H1 (cell line): ENCODE data around the gene CD72.

Experiments
- CREB1 ChIP-seq: IDR thresholded peaks from 2 replicates; pipeline ENCODE4 v1.6.1; 2012; ENCODE audit warnings: inconsistent platforms
- JUND ChIP-seq: IDR thresholded peaks from 2 replicates; pipeline ENCODE4 v1.6.1; 2011; ENCODE audit warnings: mild to moderate bottlenecking, improper control_type of control experiment, low read length
- NRF1 ChIP-seq: IDR thresholded peaks from 2 replicates; pipeline ENCODE4 v1.6.1; 2011; ENCODE audit warnings: mild to moderate bottlenecking, low read depth, low read length, improper control_type of control experiment
- PHF8 ChIP-seq: fragments of 200-600 bp; sonication (generic); conservative IDR thresholded peaks from 2 replicates; pipeline ENCODE4 v1.7.1; 2012; ENCODE audit warnings: low read depth, mild to moderate bottlenecking, inconsistent platforms, low read length, moderate library complexity
- SP1 ChIP-seq: IDR thresholded peaks from 2 replicates; pipeline ENCODE4 v1.6.1; 2011; ENCODE audit warnings: low read depth, low read length
- TF ChIP-seq, protein P1 (sequence below), 3 experiments: IDR thresholded peaks; 1 replicate in 2 of 3; 2 replicates in 1 of 3; pipeline versions ENCODE4 v1.5.1 to v1.6.1; 2011; ENCODE audit warnings: low read length in 3 of 3, mild to moderate bottlenecking in 3 of 3, inconsistent platforms in 2 of 3, low read depth in 1 of 3, moderate library complexity in 1 of 3; ENCODE audit not compliant: insufficient read depth in 1 of 3; ENCODE audit errors: control extremely low read depth in 1 of 3
- TF ChIP-seq, protein P2 (sequence below): fragments of 300-600 bp; sonication (generic); IDR thresholded peaks from 2 replicates; pipeline ENCODE4 v1.7.1; 2012; ENCODE audit warnings: low read length, moderate library complexity, mild to moderate bottlenecking, inconsistent platforms; ENCODE audit not compliant: insufficient replicate concordance

DNA sequence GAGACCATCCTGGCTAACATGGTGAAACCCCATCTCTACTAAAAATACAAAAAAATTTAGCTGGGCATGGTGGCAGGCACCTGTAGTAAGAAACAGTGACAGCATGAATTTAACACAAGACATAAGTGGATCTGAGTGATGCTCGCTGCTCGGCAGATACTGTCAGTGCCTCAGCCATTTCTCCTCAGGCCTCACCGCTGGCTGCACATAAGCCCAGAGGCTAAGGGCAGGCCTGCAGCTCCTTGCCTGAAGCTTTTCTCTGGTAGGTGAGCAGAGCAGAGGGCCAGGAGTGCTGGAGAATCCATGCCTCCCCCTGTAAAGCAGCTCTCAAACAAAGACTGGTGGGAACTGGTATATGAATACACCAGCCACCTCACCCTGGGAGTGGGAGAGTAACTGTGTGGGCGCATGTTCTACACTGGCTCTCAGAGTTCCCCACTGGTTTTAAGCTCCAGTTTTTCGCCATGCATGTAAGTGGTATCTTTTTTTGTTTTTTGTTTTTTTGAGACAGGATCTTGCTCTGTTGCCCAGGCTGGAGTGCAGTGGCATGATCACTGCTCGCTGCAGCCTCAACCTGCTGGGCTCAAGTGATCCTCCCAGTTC is 10.3 kb upstream of the CD72 start:
- TF ChIP-seq NRF1 (no peak), SP1 (no peak), JUND (no peak), PHF8 (no peak), CREB1 (no peak)
- TF ChIP-seq, protein P1, sequence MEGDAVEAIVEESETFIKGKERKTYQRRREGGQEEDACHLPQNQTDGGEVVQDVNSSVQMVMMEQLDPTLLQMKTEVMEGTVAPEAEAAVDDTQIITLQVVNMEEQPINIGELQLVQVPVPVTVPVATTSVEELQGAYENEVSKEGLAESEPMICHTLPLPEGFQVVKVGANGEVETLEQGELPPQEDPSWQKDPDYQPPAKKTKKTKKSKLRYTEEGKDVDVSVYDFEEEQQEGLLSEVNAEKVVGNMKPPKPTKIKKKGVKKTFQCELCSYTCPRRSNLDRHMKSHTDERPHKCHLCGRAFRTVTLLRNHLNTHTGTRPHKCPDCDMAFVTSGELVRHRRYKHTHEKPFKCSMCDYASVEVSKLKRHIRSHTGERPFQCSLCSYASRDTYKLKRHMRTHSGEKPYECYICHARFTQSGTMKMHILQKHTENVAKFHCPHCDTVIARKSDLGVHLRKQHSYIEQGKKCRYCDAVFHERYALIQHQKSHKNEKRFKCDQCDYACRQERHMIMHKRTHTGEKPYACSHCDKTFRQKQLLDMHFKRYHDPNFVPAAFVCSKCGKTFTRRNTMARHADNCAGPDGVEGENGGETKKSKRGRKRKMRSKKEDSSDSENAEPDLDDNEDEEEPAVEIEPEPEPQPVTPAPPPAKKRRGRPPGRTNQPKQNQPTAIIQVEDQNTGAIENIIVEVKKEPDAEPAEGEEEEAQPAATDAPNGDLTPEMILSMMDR (IDR thresholded peaks at IDR 0.05; ENCODE audit: control extremely low read depth in 1 of 3, insufficient read depth in 1 of 3, low read depth in 1 of 3, low read length in 3 of 3), result no peak
- TF ChIP-seq, protein P2, sequence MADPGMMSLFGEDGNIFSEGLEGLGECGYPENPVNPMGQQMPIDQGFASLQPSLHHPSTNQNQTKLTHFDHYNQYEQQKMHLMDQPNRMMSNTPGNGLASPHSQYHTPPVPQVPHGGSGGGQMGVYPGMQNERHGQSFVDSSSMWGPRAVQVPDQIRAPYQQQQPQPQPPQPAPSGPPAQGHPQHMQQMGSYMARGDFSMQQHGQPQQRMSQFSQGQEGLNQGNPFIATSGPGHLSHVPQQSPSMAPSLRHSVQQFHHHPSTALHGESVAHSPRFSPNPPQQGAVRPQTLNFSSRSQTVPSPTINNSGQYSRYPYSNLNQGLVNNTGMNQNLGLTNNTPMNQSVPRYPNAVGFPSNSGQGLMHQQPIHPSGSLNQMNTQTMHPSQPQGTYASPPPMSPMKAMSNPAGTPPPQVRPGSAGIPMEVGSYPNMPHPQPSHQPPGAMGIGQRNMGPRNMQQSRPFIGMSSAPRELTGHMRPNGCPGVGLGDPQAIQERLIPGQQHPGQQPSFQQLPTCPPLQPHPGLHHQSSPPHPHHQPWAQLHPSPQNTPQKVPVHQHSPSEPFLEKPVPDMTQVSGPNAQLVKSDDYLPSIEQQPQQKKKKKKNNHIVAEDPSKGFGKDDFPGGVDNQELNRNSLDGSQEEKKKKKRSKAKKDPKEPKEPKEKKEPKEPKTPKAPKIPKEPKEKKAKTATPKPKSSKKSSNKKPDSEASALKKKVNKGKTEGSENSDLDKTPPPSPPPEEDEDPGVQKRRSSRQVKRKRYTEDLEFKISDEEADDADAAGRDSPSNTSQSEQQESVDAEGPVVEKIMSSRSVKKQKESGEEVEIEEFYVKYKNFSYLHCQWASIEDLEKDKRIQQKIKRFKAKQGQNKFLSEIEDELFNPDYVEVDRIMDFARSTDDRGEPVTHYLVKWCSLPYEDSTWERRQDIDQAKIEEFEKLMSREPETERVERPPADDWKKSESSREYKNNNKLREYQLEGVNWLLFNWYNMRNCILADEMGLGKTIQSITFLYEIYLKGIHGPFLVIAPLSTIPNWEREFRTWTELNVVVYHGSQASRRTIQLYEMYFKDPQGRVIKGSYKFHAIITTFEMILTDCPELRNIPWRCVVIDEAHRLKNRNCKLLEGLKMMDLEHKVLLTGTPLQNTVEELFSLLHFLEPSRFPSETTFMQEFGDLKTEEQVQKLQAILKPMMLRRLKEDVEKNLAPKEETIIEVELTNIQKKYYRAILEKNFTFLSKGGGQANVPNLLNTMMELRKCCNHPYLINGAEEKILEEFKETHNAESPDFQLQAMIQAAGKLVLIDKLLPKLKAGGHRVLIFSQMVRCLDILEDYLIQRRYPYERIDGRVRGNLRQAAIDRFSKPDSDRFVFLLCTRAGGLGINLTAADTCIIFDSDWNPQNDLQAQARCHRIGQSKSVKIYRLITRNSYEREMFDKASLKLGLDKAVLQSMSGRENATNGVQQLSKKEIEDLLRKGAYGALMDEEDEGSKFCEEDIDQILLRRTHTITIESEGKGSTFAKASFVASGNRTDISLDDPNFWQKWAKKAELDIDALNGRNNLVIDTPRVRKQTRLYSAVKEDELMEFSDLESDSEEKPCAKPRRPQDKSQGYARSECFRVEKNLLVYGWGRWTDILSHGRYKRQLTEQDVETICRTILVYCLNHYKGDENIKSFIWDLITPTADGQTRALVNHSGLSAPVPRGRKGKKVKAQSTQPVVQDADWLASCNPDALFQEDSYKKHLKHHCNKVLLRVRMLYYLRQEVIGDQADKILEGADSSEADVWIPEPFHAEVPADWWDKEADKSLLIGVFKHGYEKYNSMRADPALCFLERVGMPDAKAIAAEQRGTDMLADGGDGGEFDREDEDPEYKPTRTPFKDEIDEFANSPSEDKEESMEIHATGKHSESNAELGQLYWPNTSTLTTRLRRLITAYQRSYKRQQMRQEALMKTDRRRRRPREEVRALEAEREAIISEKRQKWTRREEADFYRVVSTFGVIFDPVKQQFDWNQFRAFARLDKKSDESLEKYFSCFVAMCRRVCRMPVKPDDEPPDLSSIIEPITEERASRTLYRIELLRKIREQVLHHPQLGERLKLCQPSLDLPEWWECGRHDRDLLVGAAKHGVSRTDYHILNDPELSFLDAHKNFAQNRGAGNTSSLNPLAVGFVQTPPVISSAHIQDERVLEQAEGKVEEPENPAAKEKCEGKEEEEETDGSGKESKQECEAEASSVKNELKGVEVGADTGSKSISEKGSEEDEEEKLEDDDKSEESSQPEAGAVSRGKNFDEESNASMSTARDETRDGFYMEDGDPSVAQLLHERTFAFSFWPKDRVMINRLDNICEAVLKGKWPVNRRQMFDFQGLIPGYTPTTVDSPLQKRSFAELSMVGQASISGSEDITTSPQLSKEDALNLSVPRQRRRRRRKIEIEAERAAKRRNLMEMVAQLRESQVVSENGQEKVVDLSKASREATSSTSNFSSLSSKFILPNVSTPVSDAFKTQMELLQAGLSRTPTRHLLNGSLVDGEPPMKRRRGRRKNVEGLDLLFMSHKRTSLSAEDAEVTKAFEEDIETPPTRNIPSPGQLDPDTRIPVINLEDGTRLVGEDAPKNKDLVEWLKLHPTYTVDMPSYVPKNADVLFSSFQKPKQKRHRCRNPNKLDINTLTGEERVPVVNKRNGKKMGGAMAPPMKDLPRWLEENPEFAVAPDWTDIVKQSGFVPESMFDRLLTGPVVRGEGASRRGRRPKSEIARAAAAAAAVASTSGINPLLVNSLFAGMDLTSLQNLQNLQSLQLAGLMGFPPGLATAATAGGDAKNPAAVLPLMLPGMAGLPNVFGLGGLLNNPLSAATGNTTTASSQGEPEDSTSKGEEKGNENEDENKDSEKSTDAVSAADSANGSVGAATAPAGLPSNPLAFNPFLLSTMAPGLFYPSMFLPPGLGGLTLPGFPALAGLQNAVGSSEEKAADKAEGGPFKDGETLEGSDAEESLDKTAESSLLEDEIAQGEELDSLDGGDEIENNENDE, result no peak
